Measurements from ENCODE around the gene TMTC4.

- TF ChIP-seq CTCF (IDR thresholded peaks at IDR 0.05), result no peak
- TF ChIP-seq POLR2A (IDR thresholded peaks at IDR 0.05), result no peak
- no peak for TF ChIP-seq EP300 (IDR thresholded peaks at IDR 0.05)
Observed at GRCh38 chr13:100613031-100613430, 61.6 kb downstream of the TMTC4 start.

All from tibial nerve (tissue), 4 donors.